IPS-20b (cell line): ENCODE data around the gene DAB1.

Experiments used
- H3K27ac ChIP-seq: one replicate; pipeline ENCODE4 v1.5.1; 2013; ENCODE audit warnings: low read length
- H3K27me3 ChIP-seq: 2 replicates; pipeline ENCODE4 v1.6.1; 2013; ENCODE audit warnings: mild to moderate bottlenecking, low read length, inconsistent platforms; ENCODE audit not compliant: insufficient read depth
- H3K36me3 ChIP-seq: 2 replicates; pipeline ENCODE4 v1.6.1; 2013; ENCODE audit warnings: low read depth, mild to moderate bottlenecking, inconsistent platforms, low read length, moderate library complexity; ENCODE audit not compliant: insufficient read depth
- H3K4me1 ChIP-seq: 2 replicates; pipeline ENCODE4 v1.6.1; 2013; ENCODE audit warnings: mild to moderate bottlenecking, control low read depth, inconsistent platforms, low read length, moderate library complexity; ENCODE audit not compliant: insufficient read depth
- H3K4me3 ChIP-seq: 2 replicates; pipeline ENCODE4 v1.5.1; 2013; ENCODE audit warnings: mild to moderate bottlenecking, low read length, inconsistent platforms
- H3K9ac ChIP-seq: 2 replicates; pipeline ENCODE4 v1.6.1; 2013; ENCODE audit warnings: low read depth, mild to moderate bottlenecking, inconsistent platforms, low read length, moderate library complexity
- H3K9me3 ChIP-seq: 2 replicates; pipeline ENCODE4 v1.6.1; 2013; ENCODE audit warnings: mild to moderate bottlenecking, low read depth, low read length, inconsistent platforms; ENCODE audit not compliant: insufficient read depth

DAB1 gene

DNA sequence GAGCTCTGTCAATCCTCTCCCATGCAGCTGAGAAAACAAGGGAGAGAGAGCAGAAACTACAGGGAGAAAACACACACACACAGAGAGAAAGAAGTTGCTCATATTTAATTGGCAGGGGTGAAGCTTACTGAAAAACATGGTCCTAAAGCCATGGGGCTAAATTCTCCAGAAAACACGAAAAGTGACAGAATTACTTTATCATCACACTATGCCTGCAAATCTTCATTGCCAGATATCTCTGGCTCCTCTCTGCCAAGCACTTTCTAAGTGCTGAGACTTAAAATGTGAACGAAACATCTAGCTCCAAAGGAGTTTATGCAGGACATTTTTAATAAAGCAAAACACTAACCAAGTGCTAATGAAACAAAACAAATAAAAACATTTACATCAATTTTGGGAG is 134.1 kb downstream of the DAB1 start:
- Histone ChIP-seq H3K27ac (no peak overlapping the region), H3K9me3 (no peaks in the 10 kb centered on the region), H3K4me1 (no peaks in the 10 kb centered on the region), H3K4me3 (no peak overlapping the region), H3K27me3 (no peaks in the 10 kb centered on the region), H3K9ac (no peak overlapping the region), H3K36me3 (no peaks in the 10 kb centered on the region)

DNA sequence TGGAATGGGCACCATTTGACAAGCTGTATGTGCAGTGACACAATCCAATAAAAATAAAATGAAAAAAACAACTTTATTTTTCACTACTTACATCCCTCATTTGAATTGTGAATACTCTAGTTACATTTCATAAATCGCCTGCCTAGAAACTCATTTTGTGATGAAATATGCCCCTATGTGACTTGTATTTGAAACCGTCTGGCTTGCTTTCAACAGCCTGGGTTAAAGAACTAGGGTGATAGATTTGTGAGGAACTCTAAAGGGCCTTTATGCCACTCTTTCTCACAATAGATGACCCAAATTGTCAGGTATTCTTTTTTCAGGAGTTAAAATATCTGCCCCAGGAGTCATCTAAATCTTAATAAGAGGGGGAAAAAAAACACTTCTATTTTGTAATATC is 137.9 kb downstream of the DAB1 start:
- Histone ChIP-seq H3K4me3 (no peak overlapping the region), H3K4me1 (no peaks in the 10 kb centered on the region; the same call in 1 of the 2 replicates), H3K9me3 (no peaks in the 10 kb centered on the region), H3K27ac (no peak overlapping the region), H3K27me3 (no peaks in the 10 kb centered on the region), H3K36me3 (no peaks in the 10 kb centered on the region), H3K9ac (no peak overlapping the region)

DNA sequence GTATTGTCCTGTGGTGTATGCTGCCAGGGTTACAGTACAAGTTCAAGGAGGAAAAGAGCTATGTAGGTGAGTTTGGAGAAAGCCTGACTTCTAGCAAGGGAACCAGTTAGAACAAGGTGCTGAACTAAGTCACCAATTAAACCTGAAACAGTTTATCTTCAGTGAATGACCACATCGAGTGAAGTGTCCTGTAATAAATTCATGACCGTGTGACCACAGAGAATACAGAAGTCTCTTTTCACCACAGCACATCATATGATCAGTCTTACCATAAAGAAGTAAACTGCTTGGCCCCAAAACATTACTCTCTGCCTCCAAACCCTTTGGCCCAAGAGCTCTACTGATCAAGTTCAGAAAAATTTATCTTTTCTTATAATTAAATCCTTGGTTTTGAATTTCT is 141.4 kb downstream of the DAB1 start:
- Histone ChIP-seq H3K36me3 (no peaks in the 10 kb centered on the region), H3K4me3 (no peak overlapping the region), H3K9me3 (no peaks in the 10 kb centered on the region), H3K27ac (no peak overlapping the region), H3K27me3 (no peaks in the 10 kb centered on the region), H3K4me1 (peaks cover 2% of the 10 kb centered on the region; the same call in 1 of the 2 replicates), H3K9ac (no peak overlapping the region)

DNA sequence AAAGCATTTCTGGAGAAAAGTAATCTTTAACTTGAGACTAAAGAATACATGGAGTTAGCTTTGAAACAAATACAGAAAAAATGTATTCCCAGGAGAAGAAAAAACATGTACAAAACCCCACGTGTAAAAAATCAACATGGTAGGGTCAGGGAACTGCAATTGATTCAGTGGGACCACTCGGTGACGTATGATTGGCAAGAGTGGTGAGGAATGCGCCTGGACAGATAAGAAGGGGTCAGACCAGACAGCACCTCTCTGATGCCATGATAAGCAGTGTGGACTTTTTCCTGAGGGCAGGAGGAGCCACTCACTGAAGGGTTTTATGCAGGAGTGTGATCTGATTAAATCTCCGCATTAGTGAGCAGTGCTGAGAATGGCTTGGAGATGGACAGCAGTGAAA is 142.5 kb downstream of the DAB1 start:
- Histone ChIP-seq H3K27ac (no peak overlapping the region), H3K36me3 (no peaks in the 10 kb centered on the region), H3K27me3 (no peaks in the 10 kb centered on the region), H3K9ac (no peak overlapping the region), H3K9me3 (no peaks in the 10 kb centered on the region), H3K4me1 (peaks cover 2% of the 10 kb centered on the region; the same call in 1 of the 2 replicates), H3K4me3 (no peak overlapping the region)

DNA sequence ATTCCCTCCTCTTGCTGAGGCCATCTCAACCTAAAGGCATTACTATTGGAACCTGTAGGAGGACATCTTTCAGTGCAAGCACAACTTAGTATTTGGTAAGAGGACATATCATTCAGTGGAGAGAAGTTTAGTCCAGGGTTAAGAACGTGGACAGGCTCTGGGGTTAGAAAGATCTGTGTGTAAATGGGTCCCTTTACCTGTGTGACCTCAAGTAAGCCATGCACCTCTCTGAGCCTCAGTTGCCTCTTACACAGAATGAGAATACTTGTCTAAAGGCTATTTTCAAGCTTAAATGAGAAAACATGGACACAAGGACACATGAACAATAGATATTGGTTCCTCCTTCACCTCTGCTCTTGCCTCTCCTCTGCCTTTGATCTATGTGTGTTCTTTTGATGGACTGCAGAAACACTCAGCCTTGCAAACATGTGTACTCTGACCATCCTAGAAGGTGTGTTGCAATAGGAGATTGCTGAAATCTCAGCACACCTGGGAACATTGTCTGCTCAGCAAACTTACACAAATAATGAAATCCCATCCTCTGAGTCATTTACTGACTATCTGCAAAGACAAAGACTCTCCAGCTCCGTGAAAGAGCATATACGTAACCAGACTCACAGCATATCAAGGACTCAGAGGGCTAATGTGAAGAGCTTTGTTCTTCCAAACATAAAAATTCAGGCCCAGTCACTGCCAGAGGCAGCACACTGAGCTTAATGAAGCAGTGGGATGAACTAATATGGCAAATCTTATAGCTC is 143.8 kb downstream of the DAB1 start:
- H3K36me3 ChIP-seq, result no peaks in the 10 kb centered on the region
- peaks cover 2% of the 10 kb centered on the region; the same call in 1 of the 2 replicates for H3K4me1 ChIP-seq
- H3K4me3 ChIP-seq, result no peak overlapping the region
- no peak overlapping the region for H3K9ac ChIP-seq
- H3K9me3 ChIP-seq, result no peaks in the 10 kb centered on the region
- H3K27me3 ChIP-seq, result no peaks in the 10 kb centered on the region
- H3K27ac ChIP-seq, result no peak overlapping the region

DNA sequence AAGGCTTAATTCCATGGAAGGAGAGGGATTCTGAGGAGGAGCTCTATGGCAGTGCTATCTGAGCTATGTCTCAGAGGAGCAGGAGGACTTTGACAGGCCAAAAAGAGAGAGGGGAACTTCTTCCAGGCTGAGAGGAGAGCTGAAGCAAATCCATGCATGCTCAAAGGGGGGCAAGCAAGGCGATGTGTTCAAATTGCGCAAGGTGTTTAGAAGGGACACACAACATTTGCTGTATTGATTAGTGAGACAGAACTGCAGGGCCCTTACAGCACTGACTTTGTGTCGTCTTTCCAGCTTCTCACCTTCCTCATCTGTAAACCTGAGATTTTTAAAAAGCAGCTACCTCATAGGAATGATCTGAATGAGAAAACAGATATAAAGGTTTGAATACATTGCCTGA is 145.3 kb downstream of the DAB1 start:
- H3K9ac ChIP-seq, result no peak overlapping the region
- H3K27me3 ChIP-seq, result no peaks in the 10 kb centered on the region
- no peaks in the 10 kb centered on the region for H3K9me3 ChIP-seq

DNA sequence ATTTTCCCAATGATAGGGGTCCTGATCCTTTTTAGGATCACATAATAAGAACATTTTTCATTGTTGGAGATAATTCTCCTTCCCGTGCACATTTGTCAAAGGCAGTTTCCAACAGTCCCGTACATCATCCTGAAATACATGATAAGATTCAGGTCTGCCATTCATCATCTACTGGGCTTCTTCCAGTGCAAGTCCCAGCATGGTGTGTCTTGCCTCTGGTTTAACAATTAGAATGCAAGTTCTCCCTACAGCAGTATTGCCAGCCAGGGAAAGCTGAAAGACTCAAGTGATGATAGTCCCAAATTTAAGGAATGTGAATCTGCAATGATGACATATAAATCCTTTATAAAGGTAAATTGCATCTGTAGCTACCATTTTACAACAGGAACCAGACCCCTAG is 146.2 kb downstream of the DAB1 start:
- Histone ChIP-seq H3K9ac (no peak overlapping the region), H3K36me3 (no peaks in the 10 kb centered on the region), H3K4me1 (peaks cover 2% of the 10 kb centered on the region; the same call in 1 of the 2 replicates), H3K9me3 (no peaks in the 10 kb centered on the region), H3K4me3 (no peak overlapping the region), H3K27me3 (no peaks in the 10 kb centered on the region), H3K27ac (no peak overlapping the region)

More for the DNA sequence above, 145.3 kb downstream of the DAB1 start:
- Histone ChIP-seq H3K36me3 (no peaks in the 10 kb centered on the region), H3K4me1 (peaks cover 2% of the 10 kb centered on the region; the same call in 1 of the 2 replicates), H3K27ac (no peak overlapping the region), H3K4me3 (no peak overlapping the region)

DNA sequence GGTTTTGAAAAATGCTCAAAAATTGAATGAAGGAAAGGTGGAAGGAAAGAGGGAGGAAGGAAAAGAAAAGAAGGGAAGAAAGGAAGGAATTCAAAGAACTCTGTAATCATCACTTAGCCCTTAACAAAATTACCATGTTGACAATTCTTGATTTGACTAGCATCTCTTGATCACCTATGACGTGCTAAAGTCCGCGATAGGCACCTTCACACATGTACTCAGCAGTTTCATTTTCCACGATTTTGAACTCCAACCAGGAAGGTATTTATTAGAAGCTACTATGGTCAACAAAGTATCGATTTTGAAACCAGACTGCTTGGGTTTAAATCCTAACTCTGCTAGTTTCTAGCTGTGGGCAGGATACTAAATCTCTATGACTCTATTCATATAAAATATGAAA is 146.9 kb downstream of the DAB1 start:
- H3K4me1 ChIP-seq, result peaks cover 2% of the 10 kb centered on the region; the same call in 1 of the 2 replicates
- no peak overlapping the region for H3K4me3 ChIP-seq
- no peaks in the 10 kb centered on the region for H3K27me3 ChIP-seq
- no peak overlapping the region for H3K9ac ChIP-seq
- no peaks in the 10 kb centered on the region for H3K36me3 ChIP-seq
- H3K27ac ChIP-seq, result no peak overlapping the region
- no peaks in the 10 kb centered on the region for H3K9me3 ChIP-seq

DNA sequence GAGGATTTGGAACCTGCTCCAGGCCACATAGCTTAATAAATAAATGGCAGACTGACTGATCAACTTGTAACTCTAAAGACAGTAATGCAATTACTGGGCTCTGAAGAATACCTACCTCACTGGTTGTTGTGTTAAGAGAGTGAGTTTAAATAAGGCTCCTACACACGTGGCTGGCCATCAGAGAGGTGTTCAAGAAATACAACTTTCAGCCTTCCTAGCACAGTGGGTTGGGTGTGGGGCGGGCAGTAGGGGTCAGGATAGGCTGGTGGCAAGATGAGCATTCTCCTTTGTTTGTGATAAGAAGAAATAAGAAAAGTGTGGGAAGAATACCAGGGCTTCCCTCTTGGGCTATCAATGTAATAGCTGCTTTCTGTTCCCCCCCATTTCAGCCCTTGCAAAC is 151.3 kb downstream of the DAB1 start:
- Histone ChIP-seq H3K27me3 (no peaks in the 10 kb centered on the region), H3K4me1 (peaks cover 5% of the 10 kb centered on the region), H3K9me3 (no peaks in the 10 kb centered on the region), H3K36me3 (no peaks in the 10 kb centered on the region), H3K9ac (no peak overlapping the region), H3K27ac (no peak overlapping the region), H3K4me3 (no peak overlapping the region)

DNA sequence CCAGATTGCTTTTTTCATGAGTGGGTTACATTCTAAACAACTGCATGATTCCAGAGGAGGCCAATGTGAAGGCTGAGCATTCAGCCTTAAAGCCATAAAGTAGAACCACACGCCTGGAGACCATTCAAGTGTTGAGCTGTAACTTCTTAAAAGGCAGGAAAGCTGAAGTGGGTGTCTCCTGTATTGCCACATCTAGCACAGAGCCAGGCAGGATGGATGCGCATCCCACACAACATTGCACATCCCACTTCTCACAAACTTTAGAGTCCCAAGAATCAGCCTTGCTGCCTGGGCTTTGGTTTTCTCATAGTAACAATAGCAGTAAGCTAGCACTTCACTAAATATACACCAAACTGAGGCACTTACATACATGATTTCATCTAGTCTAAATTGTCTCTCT is 151.7 kb downstream of the DAB1 start:
- Histone ChIP-seq H3K9ac (no peak overlapping the region), H3K4me3 (no peak overlapping the region), H3K27ac (no peak overlapping the region), H3K27me3 (no peaks in the 10 kb centered on the region), H3K4me1 (peaks cover 5% of the 10 kb centered on the region), H3K9me3 (no peaks in the 10 kb centered on the region), H3K36me3 (no peaks in the 10 kb centered on the region)

DNA sequence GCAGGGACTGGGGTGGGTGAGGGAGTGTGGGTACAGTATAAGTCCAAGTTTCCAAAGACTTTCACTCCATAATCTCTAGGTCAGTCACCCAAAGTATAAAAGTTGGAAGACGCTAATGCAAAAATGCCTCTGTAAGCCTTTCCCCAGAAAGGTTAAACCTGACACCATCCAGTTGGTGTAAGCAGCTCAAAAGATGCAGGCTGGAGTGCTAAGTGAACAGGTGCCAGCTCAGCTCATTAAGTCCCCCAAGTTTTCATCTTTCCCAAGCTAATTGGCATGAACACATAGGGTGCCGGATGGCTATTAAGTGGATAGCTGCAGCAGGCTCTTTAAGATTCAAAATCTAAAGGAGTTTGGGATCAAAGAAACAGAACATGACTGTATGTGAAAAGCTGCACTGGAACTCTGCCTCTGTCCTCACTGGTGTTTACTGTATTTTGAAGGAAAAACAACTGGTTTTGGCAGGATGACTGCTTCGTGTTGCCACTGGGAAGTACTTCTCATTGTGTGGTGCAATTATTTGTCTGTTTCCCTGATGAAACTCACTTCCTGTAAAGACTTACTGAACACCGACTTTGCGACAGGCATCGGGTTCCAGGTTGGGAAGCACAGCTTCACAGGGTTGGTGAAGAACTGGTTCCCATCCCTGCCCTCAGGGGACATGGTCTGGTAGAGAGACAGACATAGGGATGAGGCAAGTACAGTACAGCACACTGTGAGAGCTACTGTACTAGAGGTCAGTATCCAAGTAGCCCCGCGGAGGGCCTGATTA is 152.7 kb downstream of the DAB1 start:
- H3K9me3 ChIP-seq, result no peaks in the 10 kb centered on the region

More for the DNA sequence above, 152.7 kb downstream of the DAB1 start:
- Histone ChIP-seq H3K9ac (no peak overlapping the region), H3K4me1 (peaks cover 5% of the 10 kb centered on the region), H3K27me3 (no peaks in the 10 kb centered on the region), H3K27ac (no peak overlapping the region), H3K36me3 (no peaks in the 10 kb centered on the region), H3K4me3 (no peak overlapping the region)
